ENCODE results near the gene TUBA3E.
"Not testable (repeated sequence)": the region's sequence is repeated elsewhere in the genome, so short reads cannot be mapped to it uniquely, and the experiment has no call there.

TUBA3E gene

GRCh38 chr2:130160131-130160530 is 38.1 kb downstream of the TUBA3E start:
- no peak for DNase-seq (ENCODE audit: low read depth)
- TF ChIP-seq, protein P1, sequence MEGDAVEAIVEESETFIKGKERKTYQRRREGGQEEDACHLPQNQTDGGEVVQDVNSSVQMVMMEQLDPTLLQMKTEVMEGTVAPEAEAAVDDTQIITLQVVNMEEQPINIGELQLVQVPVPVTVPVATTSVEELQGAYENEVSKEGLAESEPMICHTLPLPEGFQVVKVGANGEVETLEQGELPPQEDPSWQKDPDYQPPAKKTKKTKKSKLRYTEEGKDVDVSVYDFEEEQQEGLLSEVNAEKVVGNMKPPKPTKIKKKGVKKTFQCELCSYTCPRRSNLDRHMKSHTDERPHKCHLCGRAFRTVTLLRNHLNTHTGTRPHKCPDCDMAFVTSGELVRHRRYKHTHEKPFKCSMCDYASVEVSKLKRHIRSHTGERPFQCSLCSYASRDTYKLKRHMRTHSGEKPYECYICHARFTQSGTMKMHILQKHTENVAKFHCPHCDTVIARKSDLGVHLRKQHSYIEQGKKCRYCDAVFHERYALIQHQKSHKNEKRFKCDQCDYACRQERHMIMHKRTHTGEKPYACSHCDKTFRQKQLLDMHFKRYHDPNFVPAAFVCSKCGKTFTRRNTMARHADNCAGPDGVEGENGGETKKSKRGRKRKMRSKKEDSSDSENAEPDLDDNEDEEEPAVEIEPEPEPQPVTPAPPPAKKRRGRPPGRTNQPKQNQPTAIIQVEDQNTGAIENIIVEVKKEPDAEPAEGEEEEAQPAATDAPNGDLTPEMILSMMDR (IDR thresholded peaks at IDR 0.05; ENCODE audit: low read length, missing control alignments), result no peak

GRCh38 chr2:130159376-130159775 is 38.9 kb downstream of the TUBA3E start:
- DNase-seq (ENCODE audit: low read depth); H3K4me3 ChIP-seq (replicated peaks; ENCODE audit: low read depth, low read length): not testable (repeated sequence)

More at GRCh38 chr2:130160131-130160530, 38.1 kb downstream of the TUBA3E start:
- H3K4me3 ChIP-seq (replicated peaks; ENCODE audit: low read depth, low read length), result no peak overlapping the region

DNA sequence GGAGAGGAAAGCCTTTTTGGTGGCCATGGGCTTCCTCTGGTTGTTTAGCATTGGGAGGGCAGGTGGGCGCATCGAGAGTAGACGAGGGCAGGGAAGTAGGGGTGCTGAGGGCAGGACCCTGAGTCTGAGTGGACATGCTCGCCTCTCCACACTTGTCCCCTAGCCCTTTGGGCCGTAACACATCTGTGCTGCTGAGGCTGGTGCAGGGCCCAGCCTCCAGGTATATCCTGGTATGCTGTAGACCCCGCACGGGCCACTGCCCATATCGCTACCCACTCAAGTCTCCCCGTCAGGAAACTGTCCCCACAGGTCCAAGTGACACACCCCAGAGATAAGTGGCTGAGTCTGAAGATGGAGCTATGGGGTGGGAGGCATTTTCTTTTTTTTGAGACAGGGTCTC is 39.6 kb downstream of the TUBA3E start:
- TF ChIP-seq, protein P1 (IDR thresholded peaks at IDR 0.05; ENCODE audit: low read length, missing control alignments), result no peak
- no peak overlapping the region for H3K4me3 ChIP-seq (replicated peaks; ENCODE audit: low read depth, low read length)
- no peak for DNase-seq (ENCODE audit: low read depth)

GRCh38 chr2:130157825-130158514 is 40.3 kb downstream of the TUBA3E start:
- DNase-seq (ENCODE audit: low read depth); H3K4me3 ChIP-seq (replicated peaks; ENCODE audit: low read depth, low read length): not testable (repeated sequence)

DNA sequence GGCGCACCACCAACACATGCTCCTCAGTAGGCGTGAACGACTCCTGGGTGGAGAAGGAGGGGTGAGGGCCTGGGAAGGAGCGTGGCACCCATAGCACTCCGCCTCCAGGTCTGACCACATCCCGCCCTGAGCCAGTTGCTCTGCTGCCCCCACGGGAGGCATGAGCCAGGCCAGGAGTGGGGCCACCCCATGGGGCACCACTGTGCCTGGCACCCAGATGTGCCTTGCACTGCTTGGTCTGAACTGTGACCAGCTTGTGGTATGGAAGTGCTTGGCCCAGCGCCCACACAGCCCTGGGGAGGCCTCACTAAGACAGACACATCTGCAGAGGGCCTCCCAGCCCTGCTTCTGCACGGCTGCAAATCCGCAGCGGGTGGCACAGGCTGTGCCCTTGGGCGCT is 40.9 kb downstream of the TUBA3E start:
- not testable (repeated sequence) for H3K4me3 ChIP-seq (replicated peaks; ENCODE audit: low read depth, low read length); DNase-seq (ENCODE audit: low read depth)

DNA sequence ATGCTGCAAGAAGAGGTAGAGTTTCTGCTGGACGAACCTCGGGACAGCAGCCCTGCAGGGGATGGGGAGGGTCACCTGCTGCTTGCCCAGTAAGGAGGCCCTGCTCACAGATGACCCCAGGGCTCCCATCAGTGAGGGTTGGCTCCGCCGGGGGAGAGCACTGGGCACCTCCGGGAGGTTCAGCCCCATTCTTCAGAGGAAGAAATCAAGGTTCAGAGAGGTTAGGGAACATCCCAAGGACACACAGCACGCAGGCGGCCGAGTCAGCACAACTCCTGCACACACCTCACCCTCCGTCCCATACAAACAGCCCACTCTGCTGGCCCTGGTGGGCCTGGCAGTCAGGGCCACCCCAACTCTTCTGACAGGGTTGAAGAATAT is 41.6 kb downstream of the TUBA3E start:
- no peak for DNase-seq (ENCODE audit: low read depth)
- H3K4me3 ChIP-seq (replicated peaks; ENCODE audit: low read depth, low read length), result no peak overlapping the region
- TF ChIP-seq, protein P1 (IDR thresholded peaks at IDR 0.05; ENCODE audit: low read length, missing control alignments), result no peak

GRCh38 chr2:130155956-130156623 is 42.1 kb downstream of the TUBA3E start:
- TF ChIP-seq, protein P1 (IDR thresholded peaks at IDR 0.05; ENCODE audit: low read length, missing control alignments), result peak; percentile 58
- not testable (repeated sequence) for H3K4me3 ChIP-seq (replicated peaks; ENCODE audit: low read depth, low read length)
- DNase-seq (ENCODE audit: low read depth), result peak; percentile 63

DNA sequence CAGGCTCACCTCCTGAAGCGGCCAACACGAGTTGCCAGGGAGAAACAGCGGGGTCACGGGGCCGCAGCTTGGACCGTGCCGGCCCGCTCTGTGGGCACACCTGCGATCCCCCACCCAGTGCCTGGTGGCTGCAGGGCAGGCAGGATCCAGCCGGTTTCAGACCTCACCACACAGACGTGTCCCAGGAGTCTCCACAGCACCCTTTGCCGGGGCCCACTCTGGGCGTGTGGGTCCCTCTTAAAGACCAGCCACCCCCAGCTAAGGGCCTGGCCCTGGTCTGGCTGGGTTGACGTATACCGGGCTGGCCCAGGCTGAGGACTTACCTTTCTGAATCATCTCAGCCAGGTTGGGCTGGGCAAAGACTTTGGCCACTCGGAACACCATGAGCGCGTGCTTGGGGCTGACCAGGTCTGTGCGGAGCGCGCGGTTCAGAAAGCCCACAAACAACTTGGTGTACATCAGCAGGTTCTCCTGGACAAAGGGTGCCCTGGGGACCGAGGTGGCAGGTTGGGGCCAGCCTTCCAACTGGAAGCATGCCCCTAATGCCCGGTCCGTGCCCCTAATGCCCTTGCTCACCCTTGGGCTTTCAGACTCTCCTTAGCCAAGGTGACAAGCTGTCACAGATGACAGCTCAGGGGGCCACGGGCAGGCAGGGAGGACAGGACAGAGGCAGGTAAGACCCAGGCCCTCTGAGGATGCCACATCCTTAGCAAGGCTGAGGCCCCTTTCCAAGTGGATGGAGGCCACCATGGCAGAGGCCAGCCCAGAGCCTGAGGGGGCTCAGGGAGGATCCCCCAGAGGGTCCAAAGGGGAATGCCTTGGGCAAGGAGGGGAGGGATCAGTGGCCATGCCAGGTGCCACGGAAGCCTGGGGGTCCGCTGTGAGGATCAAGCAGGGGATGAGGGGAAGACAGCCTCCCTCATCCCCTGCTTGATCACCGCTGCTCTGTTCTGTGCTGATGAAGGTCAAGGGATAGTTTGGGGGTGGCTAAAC is 43.2 kb downstream of the TUBA3E start:
- TF ChIP-seq, protein P1 (IDR thresholded peaks at IDR 0.05; ENCODE audit: low read length, missing control alignments), result no peak
- H3K4me3 ChIP-seq (replicated peaks; ENCODE audit: low read depth, low read length), result no peak overlapping the region
- DNase-seq (ENCODE audit: low read depth), result no peak

DNA sequence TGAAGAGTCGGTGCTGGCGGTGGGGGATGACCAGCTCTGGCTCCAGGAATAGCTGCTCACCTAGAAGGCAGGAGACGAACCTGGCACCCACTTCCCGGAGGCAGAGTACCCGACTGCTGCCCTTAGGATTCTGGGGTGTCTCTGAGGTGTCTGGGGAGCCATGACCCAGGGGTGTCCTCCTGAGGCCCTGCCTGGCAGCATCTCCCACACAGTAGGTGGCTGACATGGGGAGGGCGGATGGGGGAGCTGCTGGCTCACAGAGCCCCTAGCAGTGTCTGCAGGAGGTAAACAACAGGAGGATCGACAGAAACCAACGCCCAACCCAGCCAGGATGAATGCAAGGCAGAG is 43.8 kb downstream of the TUBA3E start:
- not testable (repeated sequence) for H3K4me3 ChIP-seq (replicated peaks; ENCODE audit: low read depth, low read length); DNase-seq (ENCODE audit: low read depth)

DNA sequence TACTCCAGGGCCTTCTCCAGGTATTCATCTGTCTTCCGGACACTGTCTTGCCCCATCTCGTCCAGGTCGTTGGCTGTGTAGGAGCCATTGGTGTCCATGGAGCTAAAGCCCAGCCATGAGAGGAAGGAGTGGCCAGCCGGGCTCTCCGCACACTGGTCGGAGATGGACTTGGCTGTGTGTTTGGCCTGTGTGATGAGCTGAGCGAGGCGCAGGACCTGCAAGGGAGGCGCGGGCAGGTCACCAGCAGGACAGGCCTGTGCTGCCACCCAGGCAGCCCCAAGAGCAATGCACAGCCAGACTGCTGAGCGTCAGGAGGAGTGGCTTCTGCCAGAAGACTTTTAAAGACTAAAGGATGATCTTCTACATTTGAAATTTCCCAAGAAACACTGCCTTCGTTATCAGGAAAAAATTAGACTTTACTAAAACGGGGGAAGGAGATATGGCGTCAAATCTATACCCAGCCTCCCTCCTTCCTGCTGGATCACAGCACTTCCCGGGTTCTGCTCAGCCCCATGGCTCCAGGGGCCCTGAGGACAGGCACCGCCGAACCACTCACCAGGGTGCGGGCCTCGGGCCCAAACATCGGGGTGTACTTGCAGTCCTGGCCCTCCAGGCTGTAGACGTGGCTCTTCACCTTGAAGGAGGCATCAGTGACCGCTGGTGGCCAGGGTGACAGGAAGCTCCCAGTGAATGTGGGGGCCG is 44.4 kb downstream of the TUBA3E start:
- not testable (repeated sequence) for H3K4me3 ChIP-seq (replicated peaks; ENCODE audit: low read depth, low read length); DNase-seq (ENCODE audit: low read depth)

Measured in fibroblast of pulmonary artery (primary cell).